CD4-positive, CD25-positive, alpha-beta regulatory T cell (primary cell): ENCODE measurements around the gene ALPG. TPM values are rescaled to one million over a fixed set of nuclear protein-coding genes. Genes with fewer than 3 reads are reported as not detected.
A peak's percentile ranks its signal among the peaks of the same experiment; 100 is the strongest.
"Not testable (repeated sequence)": the region's sequence is repeated elsewhere in the genome, so short reads cannot be mapped to it uniquely, and the experiment has no call there.

Source experiments
- ATAC-seq, 2 donors: fragments of 150-1000 bp; cut with Tn5 transposase; one replicate each; pipeline ENCODE4 v1.10.0; 2021; ENCODE audit warnings: low read depth in 2 of 2, moderate number of reproducible peaks in 2 of 2, moderate library complexity in 1 of 2
- DNase-seq, 3 donors: peaks; one replicate each; pipeline versions ENCODE4 v3.0.0 to v3.0.0-alpha.2; 2012 to 2022; ENCODE audit warnings: mixed read lengths in 1 of 3
- H3K27ac ChIP-seq: one replicate; pipeline ENCODE4 v1.7.0; 2013; ENCODE audit warnings: mild to moderate bottlenecking, low read length; ENCODE audit not compliant: insufficient read depth, poor library complexity, severe bottlenecking
- H3K27me3 ChIP-seq: one replicate; pipeline ENCODE4 v1.7.0; 2013; ENCODE audit warnings: low read length; ENCODE audit not compliant: control insufficient read depth, insufficient read depth
- H3K36me3 ChIP-seq: one replicate; pipeline ENCODE4 v1.7.0; 2013; ENCODE audit warnings: mild to moderate bottlenecking, low read length, moderate library complexity; ENCODE audit not compliant: control insufficient read depth, insufficient read depth
- H3K4me1 ChIP-seq: 2 replicates; pipeline ENCODE4 v1.7.0; 2013; ENCODE audit warnings: mild to moderate bottlenecking, low read length; ENCODE audit not compliant: insufficient read depth, control insufficient read depth, poor library complexity, severe bottlenecking
- H3K4me3 ChIP-seq: one replicate; pipeline ENCODE4 v1.7.0; 2013; ENCODE audit warnings: low read depth, mild to moderate bottlenecking, low read length, moderate library complexity
- H3K9me3 ChIP-seq, 2 experiments: 1 replicate in 1 of 2; 2 replicates in 1 of 2; pipeline ENCODE4 v1.7.0; 2013; ENCODE audit warnings: low read length in 2 of 2, mild to moderate bottlenecking in 1 of 2, moderate library complexity in 1 of 2; ENCODE audit not compliant: control insufficient read depth in 2 of 2
- H3K27ac Mint-ChIP-seq, 3 donors: one replicate each; pipeline ENCODE4 v1.8.0; 2020 to 2022; ENCODE audit warnings: mild to moderate bottlenecking in 3 of 3, mixed read lengths in 3 of 3, moderate library complexity in 2 of 3
- H3K27me3 Mint-ChIP-seq: one replicate; pipeline ENCODE4 v1.8.0; 2022; ENCODE audit warnings: mild to moderate bottlenecking, mixed read lengths
- H3K36me3 Mint-ChIP-seq: one replicate; pipeline ENCODE4 v1.8.0; 2020; ENCODE audit warnings: mixed read lengths
- H3K4me1 Mint-ChIP-seq, 4 donors: one replicate each; pipeline ENCODE4 v1.8.0; 2020 to 2022; ENCODE audit warnings: mixed read lengths in 4 of 4, mild to moderate bottlenecking in 1 of 4
- H3K4me3 Mint-ChIP-seq, 4 donors: one replicate each; pipeline ENCODE4 v1.8.0; 2020 to 2022; ENCODE audit warnings: mild to moderate bottlenecking in 4 of 4, mixed read lengths in 4 of 4, moderate library complexity in 3 of 4
- H3K9me3 Mint-ChIP-seq, 7 donors: one replicate each; pipeline ENCODE4 v1.8.0; 2020 to 2022; ENCODE audit warnings: mixed read lengths in 7 of 7, mild to moderate bottlenecking in 3 of 7, moderate library complexity in 2 of 7
- polyA plus RNA-seq, 4 donors: library from polyadenylated mRNA; unstranded; fragments of 300-500 nt; fragmentation: Illumina TruSeq; gene quantifications; one replicate each; pipeline ENCODE4 v1.2.3, GENCODE V29; 2021
- total RNA-seq: library from RNA; stranded (reverse); gene quantifications from one replicate; pipeline ENCODE4 v1.2.3, GENCODE V29; 2022

Gene ALPG
- total and polyA plus RNA-seq, 5 donors from 2014 or later: not detected

GRCh38 chr2:232431705-232432590, 25.3 kb downstream of the ALPG start:
- H3K4me3 Mint-ChIP-seq: no peak overlapping the region
- H3K27me3 ChIP-seq: no peaks in the 10 kb centered on the region
- H3K36me3 ChIP-seq: no peaks in the 10 kb centered on the region
- H3K27me3 Mint-ChIP-seq: no peaks in the 10 kb centered on the region
- H3K27ac ChIP-seq: no peak overlapping the region
- no peak for ATAC-seq
- H3K4me1 ChIP-seq: no peaks in the 10 kb centered on the region
- no peak for DNase-seq
- H3K4me1 Mint-ChIP-seq: no peaks in the 10 kb centered on the region
- no peak overlapping the region for H3K4me3 ChIP-seq
- H3K9me3 ChIP-seq: no peaks in the 10 kb centered on the region
- H3K9me3 Mint-ChIP-seq: peaks cover 0 to 3% (median 0%) of the 10 kb centered on the region in 7 donors
- H3K36me3 Mint-ChIP-seq: no peaks in the 10 kb centered on the region
- H3K27ac Mint-ChIP-seq: no peak overlapping the region

- no peaks in the 10 kb centered on the region for H3K36me3 ChIP-seq
- no peaks in the 10 kb centered on the region for H3K9me3 ChIP-seq
- H3K36me3 Mint-ChIP-seq: no peaks in the 10 kb centered on the region
- no peak overlapping the region for H3K4me3 ChIP-seq
- H3K27me3 Mint-ChIP-seq: no peaks in the 10 kb centered on the region
- no peak for DNase-seq
- no peak for ATAC-seq
- H3K4me1 ChIP-seq: no peaks in the 10 kb centered on the region
- H3K4me3 Mint-ChIP-seq: no peak overlapping the region
- H3K27ac Mint-ChIP-seq: no peak overlapping the region
- H3K27me3 ChIP-seq: no peaks in the 10 kb centered on the region
- H3K9me3 Mint-ChIP-seq: peaks cover 0 to 3% (median 0%) of the 10 kb centered on the region in 7 donors
- H3K27ac ChIP-seq: no peak overlapping the region
- no peaks in the 10 kb centered on the region for H3K4me1 Mint-ChIP-seq
Observed at GRCh38 chr2:232432598-232433184, 26.0 kb downstream of the ALPG start.

- not testable (repeated sequence) for H3K36me3 Mint-ChIP-seq, H3K4me3 ChIP-seq, H3K4me3 Mint-ChIP-seq, DNase-seq, H3K4me1 Mint-ChIP-seq, ATAC-seq, H3K4me1 ChIP-seq, H3K27me3 Mint-ChIP-seq, H3K9me3 Mint-ChIP-seq, H3K27me3 ChIP-seq, H3K9me3 ChIP-seq, H3K36me3 ChIP-seq, H3K27ac Mint-ChIP-seq, H3K27ac ChIP-seq
Observed at GRCh38 chr2:232433622-232434021, 27.0 kb downstream of the ALPG start.

- Histone ChIP-seq H3K36me3 (no peaks in the 10 kb centered on the region), H3K4me1 (no peaks in the 10 kb centered on the region), H3K27ac (no peak overlapping the region), H3K9me3 (no peaks in the 10 kb centered on the region), H3K27me3 (no peaks in the 10 kb centered on the region), H3K4me3 (no peak overlapping the region)
- H3K4me3 Mint-ChIP-seq: no peak overlapping the region
- no peak overlapping the region for H3K27ac Mint-ChIP-seq
- no peak for DNase-seq
- peaks cover 0 to 2% (median 0%) of the 10 kb centered on the region in 7 donors for H3K9me3 Mint-ChIP-seq
- ATAC-seq: no peak
- no peaks in the 10 kb centered on the region for H3K36me3 Mint-ChIP-seq
- no peaks in the 10 kb centered on the region for H3K4me1 Mint-ChIP-seq
- no peaks in the 10 kb centered on the region for H3K27me3 Mint-ChIP-seq
Observed at GRCh38 chr2:232434091-232434490, 27.4 kb downstream of the ALPG start.

- no peaks in the 10 kb centered on the region for H3K27me3 Mint-ChIP-seq
- no peaks in the 10 kb centered on the region for H3K9me3 ChIP-seq
- no peak overlapping the region for H3K27ac ChIP-seq
- ATAC-seq (no peak), DNase-seq (no peak)
- no peak overlapping the region for H3K4me3 Mint-ChIP-seq
- H3K36me3 Mint-ChIP-seq: no peaks in the 10 kb centered on the region
- H3K4me1 Mint-ChIP-seq: peaks cover 0 to 2% (median 0%) of the 10 kb centered on the region in 4 donors
- no peaks in the 10 kb centered on the region for H3K27me3 ChIP-seq
- no peaks in the 10 kb centered on the region for H3K36me3 ChIP-seq
- no peaks in the 10 kb centered on the region for H3K4me1 ChIP-seq
- H3K27ac Mint-ChIP-seq: peak overlapping the region in 1 of 3 donors; percentile 40
- H3K4me3 ChIP-seq: no peak overlapping the region
- peaks cover 0 to 2% (median 0%) of the 10 kb centered on the region in 7 donors for H3K9me3 Mint-ChIP-seq
Observed at GRCh38 chr2:232434563-232435374, 28.1 kb downstream of the ALPG start.

- Mint-ChIP-seq H3K4me3 (no peak overlapping the region), H3K27me3 (no peaks in the 10 kb centered on the region), H3K36me3 (no peaks in the 10 kb centered on the region), H3K27ac (peak overlapping the region in 1 of 3 donors; percentile 40), H3K9me3 (peaks cover 0 to 2% (median 0%) of the 10 kb centered on the region in 7 donors), H3K4me1 (peaks cover 0 to 7% (median 0%) of the 10 kb centered on the region in 4 donors)
- Histone ChIP-seq H3K36me3 (no peaks in the 10 kb centered on the region), H3K9me3 (no peaks in the 10 kb centered on the region), H3K27me3 (no peaks in the 10 kb centered on the region), H3K4me3 (no peak overlapping the region), H3K4me1 (no peaks in the 10 kb centered on the region), H3K27ac (no peak overlapping the region)
- ATAC-seq: no peak
- DNase-seq: no peak
Observed at GRCh38 chr2:232435375-232435648, 28.7 kb downstream of the ALPG start.

- Mint-ChIP-seq H3K4me3 (no peak overlapping the region), H3K27ac (no peak overlapping the region), H3K4me1 (peaks cover 0 to 11% (median 0%) of the 10 kb centered on the region in 4 donors), H3K27me3 (no peaks in the 10 kb centered on the region), H3K36me3 (no peaks in the 10 kb centered on the region), H3K9me3 (peaks cover 0 to 2% (median 0%) of the 10 kb centered on the region in 7 donors)
- Histone ChIP-seq H3K4me1 (no peaks in the 10 kb centered on the region), H3K4me3 (no peak overlapping the region), H3K27me3 (no peaks in the 10 kb centered on the region), H3K27ac (no peak overlapping the region), H3K9me3 (no peaks in the 10 kb centered on the region), H3K36me3 (no peaks in the 10 kb centered on the region)
- ATAC-seq: no peak
- DNase-seq: no peak
Observed at GRCh38 chr2:232435805-232436204, 29.2 kb downstream of the ALPG start.
